ENCODE results near the gene DDAH1.
"Not testable (repeated sequence)": the region's sequence is repeated elsewhere in the genome, so short reads cannot be mapped to it uniquely, and the experiment has no call there.

Gene DDAH1

GRCh38 chr1:85470130-85470529 lies 5.2 kb upstream of the DDAH1 start:
- DNase-seq (ENCODE audit: low read depth), result not testable (repeated sequence)

- no peak for DNase-seq (ENCODE audit: low read depth)
Measured at GRCh38 chr1:85467929-85468540, 3.1 kb upstream of the DDAH1 start.

GRCh38 chr1:85467036-85467435 lies 2.1 kb upstream of the DDAH1 start:
- no peak for DNase-seq (ENCODE audit: low read depth)

DNA sequence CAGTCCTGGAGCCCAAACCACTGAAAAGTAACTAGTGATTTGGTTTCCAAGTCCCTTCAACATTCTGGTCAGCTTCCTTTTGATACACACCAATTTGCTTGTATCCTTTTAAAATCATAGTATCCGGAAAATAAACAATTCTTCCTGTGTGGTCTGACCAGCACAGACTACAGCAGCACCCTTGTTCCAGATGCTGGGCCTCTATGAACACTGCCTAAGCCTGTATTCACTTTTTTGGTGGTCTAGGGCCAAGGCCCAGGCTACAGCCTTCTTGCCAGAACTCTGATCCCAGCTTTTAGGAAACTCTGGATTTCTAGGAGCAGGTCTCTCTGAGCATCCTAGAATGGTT lies 801 bp upstream of the DDAH1 start:
- no peak for DNase-seq (ENCODE audit: low read depth)

- peak; percentile 37 for DNase-seq (ENCODE audit: low read depth)
Measured at GRCh38 chr1:85464497-85465098, 361 bp downstream of the DDAH1 start.

DNA sequence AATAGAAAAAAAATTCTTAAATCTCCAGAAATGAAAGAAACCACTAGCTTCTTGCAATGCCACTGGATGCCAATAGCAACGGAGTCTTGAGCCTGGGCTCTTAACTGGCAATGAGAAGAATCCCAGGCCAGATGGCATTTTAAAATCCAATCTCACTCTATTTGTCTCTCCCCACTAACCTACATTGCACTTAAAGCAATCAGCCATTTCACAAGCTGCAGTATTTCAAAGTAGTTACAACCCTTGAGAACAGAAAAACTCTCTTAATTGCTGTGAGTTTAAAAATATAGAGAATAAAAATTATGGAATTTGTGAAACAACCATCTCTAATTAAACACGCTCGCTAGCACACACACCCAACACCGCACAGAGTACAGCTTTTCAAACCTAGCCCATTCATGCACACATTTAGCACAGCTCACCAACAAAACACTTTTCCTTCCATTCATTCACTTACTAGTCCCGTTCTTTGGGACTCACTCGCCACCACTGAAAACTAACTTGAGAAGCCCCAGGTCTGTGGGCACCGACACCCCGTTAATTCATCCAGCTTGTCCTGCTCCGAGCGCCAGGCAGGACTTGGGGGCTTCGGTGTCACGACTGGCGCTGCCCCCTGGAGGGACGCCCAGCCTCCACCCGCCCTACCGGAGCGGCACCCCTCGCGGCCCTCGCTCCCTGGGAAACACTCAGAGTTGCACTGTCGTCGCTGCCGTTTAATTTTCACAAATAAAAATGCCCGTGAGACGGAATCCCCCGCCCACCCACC lies 1.0 kb downstream of the DDAH1 start:
- DNase-seq (ENCODE audit: low read depth), result no peak

- DNase-seq (ENCODE audit: low read depth), result no peak
Measured at GRCh38 chr1:85462931-85463649, 1.9 kb downstream of the DDAH1 start.

- DNase-seq (ENCODE audit: low read depth), result no peak
Measured at GRCh38 chr1:85461216-85461918, 3.6 kb downstream of the DDAH1 start.

- no peak for DNase-seq (ENCODE audit: low read depth)
Measured at GRCh38 chr1:85460555-85461088, 4.3 kb downstream of the DDAH1 start.

DNA sequence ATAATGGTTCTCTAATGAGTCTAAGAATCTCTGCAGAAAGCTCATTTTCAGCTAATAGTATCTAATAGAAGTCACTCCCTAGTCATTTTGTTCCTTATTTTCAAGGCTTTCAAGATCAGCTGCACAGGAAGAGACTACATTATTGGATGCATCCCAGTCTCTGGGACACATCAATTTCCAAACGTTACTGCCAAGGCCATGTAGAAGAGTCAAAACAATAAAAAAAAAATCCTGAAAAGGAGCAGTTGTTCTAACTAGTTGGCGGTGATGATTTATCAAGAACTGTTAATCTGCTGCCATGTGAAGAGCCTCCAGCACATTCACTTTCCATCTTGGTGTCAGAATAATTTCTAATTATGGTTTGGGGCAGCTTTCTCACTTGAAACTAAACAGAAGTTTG lies 5.7 kb downstream of the DDAH1 start:
- DNase-seq (ENCODE audit: low read depth), result no peak

GRCh38 chr1:85454214-85454613 lies 10.7 kb downstream of the DDAH1 start:
- no peak for DNase-seq (ENCODE audit: low read depth)

DNA sequence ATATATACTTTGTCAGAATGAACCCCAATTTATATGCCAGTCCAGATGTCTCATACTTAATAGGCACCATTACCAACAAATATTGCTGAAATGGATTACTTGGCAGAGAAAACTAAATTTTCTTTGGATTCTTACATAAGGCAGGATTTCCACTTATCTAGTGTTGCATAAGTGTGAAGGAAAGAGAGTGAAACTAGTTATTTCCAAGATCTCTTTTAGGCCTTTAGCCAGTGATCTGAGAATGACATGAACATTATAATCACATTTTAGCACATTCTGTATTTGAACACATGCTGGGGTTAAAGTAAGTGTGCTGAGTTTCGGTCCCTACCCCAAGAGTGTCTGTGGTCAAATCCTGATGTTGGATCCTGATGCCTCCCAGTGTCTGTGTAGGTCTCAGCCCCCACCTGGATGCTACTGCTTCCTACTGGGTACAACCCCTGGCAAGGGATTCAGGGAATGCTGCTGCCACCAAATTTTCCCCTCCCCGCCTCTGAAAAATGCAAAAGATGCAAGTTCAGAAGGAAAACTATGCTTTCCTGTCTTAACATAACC lies 11.2 kb downstream of the DDAH1 start:
- DNase-seq (ENCODE audit: low read depth), result no peak

- no peak for DNase-seq (ENCODE audit: low read depth)
Measured at GRCh38 chr1:85452948-85453347, 12.0 kb downstream of the DDAH1 start.

DNA sequence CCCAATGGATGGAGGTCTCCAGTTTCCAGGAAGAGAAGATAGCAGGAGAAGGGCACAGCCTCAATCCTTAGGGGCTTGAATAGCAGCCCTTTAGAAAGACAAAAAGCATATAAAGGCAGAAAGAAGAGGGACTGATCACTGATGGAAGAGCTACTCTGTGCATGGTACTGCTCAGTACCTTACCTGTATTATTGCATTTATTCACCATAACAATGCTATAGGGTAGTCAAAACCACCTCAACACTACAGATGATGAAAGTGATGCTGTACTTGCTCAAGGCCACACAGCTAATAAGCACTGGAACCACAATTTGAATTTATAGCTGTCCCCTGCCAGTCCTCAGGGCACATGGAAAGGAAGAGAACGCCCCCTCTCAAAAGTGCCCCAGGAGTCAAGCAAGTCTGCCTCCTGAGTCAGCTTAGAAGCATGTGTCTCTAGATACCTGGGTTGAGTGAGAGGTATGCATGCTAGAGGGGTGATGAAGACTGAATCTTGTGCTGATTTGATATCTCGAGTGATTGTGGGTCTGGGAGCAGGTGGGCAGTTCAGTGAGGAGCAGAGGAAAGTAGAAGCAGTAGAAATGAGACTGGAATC lies 13.6 kb downstream of the DDAH1 start:
- DNase-seq (ENCODE audit: low read depth), result no peak

GRCh38 chr1:85450832-85451231 lies 14.1 kb downstream of the DDAH1 start:
- DNase-seq (ENCODE audit: low read depth), result no peak

- no peak for DNase-seq (ENCODE audit: low read depth)
Measured at GRCh38 chr1:85449356-85449755, 15.6 kb downstream of the DDAH1 start.

DNA sequence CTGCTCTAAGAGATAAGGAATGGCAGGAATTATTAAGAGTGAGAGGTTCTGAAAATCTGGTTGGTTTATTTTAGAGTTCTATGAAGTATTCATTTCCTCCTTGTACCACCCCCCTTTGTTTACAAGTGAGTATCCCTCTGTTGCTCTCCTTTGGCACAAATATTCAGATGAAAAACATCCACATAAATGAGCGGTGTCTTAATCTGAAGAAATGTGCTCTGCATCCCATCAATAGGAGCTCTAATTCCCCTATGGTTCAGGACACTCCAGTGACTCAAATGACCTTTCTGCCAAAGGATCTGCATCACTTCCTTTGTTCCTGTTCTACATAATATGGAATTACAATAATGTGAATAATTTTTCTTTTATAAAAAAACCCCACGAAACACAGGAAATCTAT lies 16.6 kb downstream of the DDAH1 start:
- no peak for DNase-seq (ENCODE audit: low read depth)

- DNase-seq (ENCODE audit: low read depth), result no peak
Measured at GRCh38 chr1:85447006-85447943, 17.7 kb downstream of the DDAH1 start.

DNA sequence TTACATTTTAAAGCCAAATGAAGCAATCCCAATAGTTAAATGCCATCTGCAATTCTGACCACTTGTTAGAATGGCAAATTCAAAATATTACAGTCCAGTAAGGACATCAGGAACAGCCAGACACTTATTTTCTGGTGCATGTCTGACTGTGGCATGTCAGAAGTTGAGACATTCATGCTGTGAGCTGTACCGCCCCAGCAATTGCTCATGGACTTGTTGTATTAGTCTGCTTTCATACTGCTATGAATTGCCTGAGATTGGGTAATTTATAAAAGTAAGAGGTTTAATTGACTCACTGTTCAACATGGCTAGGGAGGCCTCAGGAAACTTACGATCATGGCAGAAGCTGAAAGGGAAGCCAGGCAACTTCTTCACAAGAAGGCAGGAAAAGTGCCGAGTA lies 19.1 kb downstream of the DDAH1 start:
- DNase-seq (ENCODE audit: low read depth), result no peak

DNA sequence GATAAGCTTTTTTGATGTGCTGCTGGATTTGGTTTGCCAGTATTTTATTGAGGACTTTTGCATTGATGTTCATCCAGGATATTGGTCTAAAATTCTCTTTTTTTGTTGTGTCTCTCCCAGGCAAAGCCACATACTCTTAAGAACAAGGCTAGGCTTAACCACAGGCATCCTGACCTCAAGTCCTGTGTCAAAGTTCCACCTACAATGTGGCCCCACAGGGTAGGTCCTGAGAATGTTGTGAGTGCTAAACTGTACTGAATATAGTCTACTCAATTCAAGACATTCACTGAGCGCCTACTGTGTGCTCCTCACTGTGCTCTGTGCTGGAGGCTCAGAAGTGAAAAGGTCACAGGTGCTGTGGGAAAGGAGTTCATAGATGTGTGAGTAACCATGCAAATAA lies 20.6 kb downstream of the DDAH1 start:
- no peak for DNase-seq (ENCODE audit: low read depth)
